Thyroid gland (tissue), 4 donors: Measurements from ENCODE around the gene ELMO3. TPM values are rescaled to one million over a fixed set of nuclear protein-coding genes. Genes with fewer than 3 reads are reported as not detected.

ENCODE experiments used
- DNase-seq, 2 donors: peaks; one replicate each; pipeline ENCODE4 v3.0.0-alpha.2; 2019
- H3K27ac ChIP-seq, 3 donors: fragments of 200-600 bp; sonication (generic); 1 replicate in 2 of 3; 2 replicates in 1 of 3; pipeline ENCODE4 v1.5.1; 2016 to 2019; ENCODE audit warnings: mild to moderate bottlenecking in 1 of 3, moderate library complexity in 1 of 3
- H3K27me3 ChIP-seq: fragments of 200-600 bp; sonication (generic); one replicate; pipeline ENCODE4 v1.5.1; 2019
- H3K36me3 ChIP-seq, 2 donors: fragments of 200-600 bp; sonication (generic); one replicate each; pipeline ENCODE4 v1.5.1; 2016 to 2019
- H3K4me1 ChIP-seq, 2 donors: fragments of 200-600 bp; sonication (generic); one replicate each; pipeline ENCODE4 v1.5.1; 2017 to 2019
- H3K4me3 ChIP-seq, 3 donors: fragments of 200-600 bp; sonication (generic); replicated peaks in 1 of 3; 1 replicate in 2 of 3; 2 replicates in 1 of 3; pipeline ENCODE4 v1.5.1; 2016; ENCODE audit warnings: mild to moderate bottlenecking in 1 of 3
- H3K9me3 ChIP-seq: fragments of 200-600 bp; sonication (generic); one replicate; pipeline ENCODE4 v1.5.1; 2017
- POLR2A ChIP-seq, 2 donors: fragments of 450-650 bp; IDR thresholded peaks; one replicate each; pipeline ENCODE4 v1.6.1; 2017; ENCODE audit warnings: antibody characterized with exemption in 2 of 2, mild to moderate bottlenecking in 2 of 2, moderate library complexity in 1 of 2
- WGBS, 2 donors: methylation state at CpG; one replicate each; pipeline ENCODE4 v1.1.5; 2017; 5-methylcytosine and 5-hydroxymethylcytosine counted together
- intact Hi-C: fragments of 100-400 bp; cut with DNase I; formaldehyde crosslinking; loops from one replicate; pipeline ENCODE4 v1.15.1; 2023
- total RNA-seq, 4 donors: library from RNA; depleted of rRNA; stranded (reverse); fragments of >200 nt; gene quantifications; one replicate each; pipeline ENCODE4 v1.2.3, GENCODE V29; 2016
- TF ChIP-seq, protein P1 (sequence below), 6 experiments: fragments of 200-600 bp in 3 of 6; fragments of 450-650 bp in 3 of 6; sonication (generic) in 3 of 6; IDR thresholded peaks; one replicate each; pipeline ENCODE4 v1.5.1; 2016 to 2019; ENCODE audit warnings: antibody characterized with exemption in 6 of 6, mild to moderate bottlenecking in 2 of 6, inconsistent platforms in 1 of 6, moderate library complexity in 1 of 6

ELMO3 gene
- total RNA-seq, 4 donors from 2014 or later, result 26.0 to 37.8 (median 30.0) TPM

DNA sequence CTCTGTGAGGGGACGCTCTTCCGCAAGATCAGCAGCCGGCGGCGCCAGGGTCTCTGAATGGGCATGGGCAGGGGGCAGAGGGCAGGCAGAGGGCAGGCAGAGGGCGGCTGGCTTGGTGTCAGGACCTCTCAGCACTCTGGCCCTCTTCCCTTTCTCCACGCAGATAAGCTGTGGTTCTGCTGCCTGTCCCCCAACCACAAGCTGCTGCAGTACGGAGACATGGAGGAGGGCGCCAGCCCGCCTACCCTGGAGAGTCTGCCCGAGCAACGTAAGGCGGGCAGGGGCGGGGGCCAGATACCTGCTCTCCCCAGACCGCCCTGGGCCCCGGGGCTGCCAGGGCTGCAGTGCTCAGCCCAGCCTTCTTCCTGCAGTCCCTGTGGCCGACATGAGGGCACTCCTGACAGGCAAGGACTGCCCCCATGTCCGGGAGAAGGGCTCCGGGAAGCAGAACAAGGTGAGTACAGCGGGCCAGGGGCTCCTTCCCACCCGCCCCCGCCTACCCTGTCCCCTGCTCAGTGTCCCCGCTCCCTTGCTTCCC lies 4.1 kb downstream of the ELMO3 start:
- no peak for TF ChIP-seq POLR2A (IDR thresholded peaks at IDR 0.05)
- TF ChIP-seq, protein P1, sequence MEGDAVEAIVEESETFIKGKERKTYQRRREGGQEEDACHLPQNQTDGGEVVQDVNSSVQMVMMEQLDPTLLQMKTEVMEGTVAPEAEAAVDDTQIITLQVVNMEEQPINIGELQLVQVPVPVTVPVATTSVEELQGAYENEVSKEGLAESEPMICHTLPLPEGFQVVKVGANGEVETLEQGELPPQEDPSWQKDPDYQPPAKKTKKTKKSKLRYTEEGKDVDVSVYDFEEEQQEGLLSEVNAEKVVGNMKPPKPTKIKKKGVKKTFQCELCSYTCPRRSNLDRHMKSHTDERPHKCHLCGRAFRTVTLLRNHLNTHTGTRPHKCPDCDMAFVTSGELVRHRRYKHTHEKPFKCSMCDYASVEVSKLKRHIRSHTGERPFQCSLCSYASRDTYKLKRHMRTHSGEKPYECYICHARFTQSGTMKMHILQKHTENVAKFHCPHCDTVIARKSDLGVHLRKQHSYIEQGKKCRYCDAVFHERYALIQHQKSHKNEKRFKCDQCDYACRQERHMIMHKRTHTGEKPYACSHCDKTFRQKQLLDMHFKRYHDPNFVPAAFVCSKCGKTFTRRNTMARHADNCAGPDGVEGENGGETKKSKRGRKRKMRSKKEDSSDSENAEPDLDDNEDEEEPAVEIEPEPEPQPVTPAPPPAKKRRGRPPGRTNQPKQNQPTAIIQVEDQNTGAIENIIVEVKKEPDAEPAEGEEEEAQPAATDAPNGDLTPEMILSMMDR (IDR thresholded peaks at IDR 0.05), result no peak
- WGBS, 2 donors, result 92 to 93% methylated on average over 13 to 14 of the region's 23 CpGs
- Histone ChIP-seq H3K9me3 (no peaks in the 10 kb centered on the region), H3K36me3 (peaks cover 21 to 24% of the 10 kb centered on the region in 2 donors), H3K27me3 (no peaks in the 10 kb centered on the region), H3K4me1 (peaks cover 5 to 14% of the 10 kb centered on the region in 2 donors), H3K27ac (no peak overlapping the region), H3K4me3 (no peak overlapping the region)
- no peak for DNase-seq
- intact Hi-C loops, result no loop called here

DNA sequence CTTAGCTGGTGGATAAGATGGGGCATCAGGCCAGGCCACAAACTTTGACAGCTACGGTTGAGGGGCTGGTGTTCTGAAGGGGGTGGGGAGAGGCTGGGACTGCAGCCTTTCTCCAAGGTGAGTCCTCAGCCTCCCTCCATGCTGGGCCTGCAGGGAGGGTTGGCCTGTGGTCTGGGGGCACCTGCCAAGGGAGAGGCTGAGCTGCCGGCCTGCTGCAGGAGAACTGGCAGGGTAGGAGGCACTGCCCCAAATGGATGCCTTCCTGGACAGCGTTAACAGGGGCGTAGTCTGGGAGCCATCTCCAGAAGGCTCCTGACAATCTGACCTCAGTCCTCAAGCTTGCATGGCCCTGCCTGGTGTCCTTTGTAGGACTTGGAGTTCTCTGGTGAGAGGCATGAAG lies 5.1 kb downstream of the ELMO3 start:
- Histone ChIP-seq H3K4me3 (no peak overlapping the region), H3K27ac (no peak overlapping the region), H3K4me1 (peaks cover 0 to 6% of the 10 kb centered on the region in 2 donors), H3K36me3 (peaks cover 21 to 24% of the 10 kb centered on the region in 2 donors), H3K27me3 (no peaks in the 10 kb centered on the region), H3K9me3 (no peaks in the 10 kb centered on the region)
- intact Hi-C loops, result no loop called here
- no peak for TF ChIP-seq POLR2A (IDR thresholded peaks at IDR 0.05)
- TF ChIP-seq, protein P1 (IDR thresholded peaks at IDR 0.05), result no peak
- WGBS, 2 donors, result 60 to 82% methylated on average over 1 to 2 of the region's 4 CpGs
- DNase-seq, result no peak

DNA sequence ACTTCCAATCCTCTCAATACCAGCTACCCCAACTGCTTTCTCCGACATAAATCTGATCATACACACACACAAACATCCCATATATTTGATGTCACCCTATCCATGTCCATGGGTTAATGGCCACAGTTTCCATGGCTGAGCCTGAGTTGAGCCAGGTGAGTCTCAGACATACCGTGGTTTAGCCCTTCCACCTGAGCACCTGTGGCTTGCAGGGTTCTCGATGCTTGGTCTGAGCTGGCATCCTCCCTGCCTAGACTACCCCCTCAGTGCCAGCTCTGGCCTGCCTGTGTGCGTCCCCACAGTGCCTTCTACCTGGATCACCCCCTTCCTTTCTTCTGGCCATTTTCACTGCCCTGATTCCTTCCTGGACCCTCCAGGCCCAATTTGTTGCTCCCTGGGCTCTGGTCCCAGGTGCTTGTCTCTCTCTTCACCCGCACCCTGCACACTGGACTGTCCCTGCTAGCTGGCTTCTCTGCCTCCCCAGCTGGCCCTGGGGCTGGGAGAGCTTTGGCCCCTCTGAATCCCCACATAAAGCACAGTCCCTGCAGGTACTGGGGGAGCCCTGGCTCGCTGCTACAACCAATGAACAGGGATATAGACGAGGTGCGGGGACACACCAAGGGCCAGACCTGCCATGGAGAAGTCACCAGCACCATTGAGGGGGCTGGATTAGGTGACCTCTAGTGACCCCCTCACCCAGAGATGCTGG lies 7.4 kb downstream of the ELMO3 start:
- 92 to 95% methylated on average over 8 of the region's 8 CpGs for WGBS, 2 donors
- TF ChIP-seq POLR2A (IDR thresholded peaks at IDR 0.05), result no peak
- TF ChIP-seq, protein P1 (IDR thresholded peaks at IDR 0.05), result no peak
- Histone ChIP-seq H3K27ac (no peak overlapping the region), H3K27me3 (no peaks in the 10 kb centered on the region), H3K4me1 (no peaks in the 10 kb centered on the region), H3K4me3 (no peak overlapping the region), H3K9me3 (no peaks in the 10 kb centered on the region), H3K36me3 (peaks cover 19 to 23% of the 10 kb centered on the region in 2 donors)
- intact Hi-C loops, result no loop called here
- DNase-seq, result no peak

DNA sequence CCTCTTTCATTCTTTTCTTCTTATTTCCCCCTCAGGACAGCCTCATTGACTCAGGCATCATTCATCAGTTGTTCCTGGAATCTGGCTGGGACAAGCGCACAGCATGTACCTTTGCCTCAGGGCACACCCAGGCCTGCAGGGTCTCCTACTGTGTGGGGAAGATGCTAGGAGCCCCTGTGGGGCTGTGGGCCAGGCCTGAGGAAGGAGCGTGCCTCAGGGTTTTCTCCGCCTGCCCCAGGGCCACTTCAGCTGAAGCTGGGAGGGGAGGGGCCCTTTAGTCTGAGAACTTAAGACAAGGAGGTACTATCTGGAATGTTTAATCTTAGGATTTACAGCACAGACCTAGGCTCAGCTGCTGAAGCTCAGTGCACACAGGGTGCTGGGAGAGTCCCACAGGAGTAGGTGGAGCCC lies 7.9 kb downstream of the ELMO3 start:
- Histone ChIP-seq H3K4me1 (no peaks in the 10 kb centered on the region), H3K27me3 (no peaks in the 10 kb centered on the region), H3K9me3 (no peaks in the 10 kb centered on the region), H3K36me3 (peaks cover 13 to 17% of the 10 kb centered on the region in 2 donors), H3K27ac (no peak overlapping the region), H3K4me3 (no peak overlapping the region)
- no peak for TF ChIP-seq POLR2A (IDR thresholded peaks at IDR 0.05)
- TF ChIP-seq, protein P1 (IDR thresholded peaks at IDR 0.05), result no peak
- DNase-seq, result no peak
- intact Hi-C loops, result no loop called here
- 83 to 98% methylated on average over 2 to 3 of the region's 3 CpGs for WGBS, 2 donors
